Caco-2 (cell line): ENCODE measurements around the gene PTMS. TPM values are rescaled to one million over a fixed set of nuclear protein-coding genes. Genes with fewer than 3 reads are reported as not detected.

Experiments used
- BruUV-seq: library from RNA; stranded (reverse); fragments of 400-500 nt; replicated peaks from 2 replicates; lab custom pipeline; 2021; lab: Mats Ljungman, UMichigan
- CTCF ChIA-PET: fragments of 300-600 bp; sonication (Branson Sonifier 250); formaldehyde crosslinking; loops from one replicate; lab custom pipeline; 2022; ENCODE audit warnings: antibody characterized with exemption; lab: Charles Lee
- POLR2A ChIA-PET: fragments of 300-600 bp; sonication (Branson Sonifier 250); formaldehyde crosslinking; loops from one replicate; lab custom pipeline; 2022; ENCODE audit warnings: antibody characterized with exemption; lab: Charles Lee
- DNase-seq, 2 experiments: peaks; one replicate each; pipeline versions ENCODE4 v3.0.0 to v3.0.0-alpha.2; 2020 to 2022
- H3K27me3 ChIP-seq: replicated peaks from 2 replicates; pipeline ENCODE4 v1.6.0; 2011; ENCODE audit warnings: low read length; ENCODE audit not compliant: control insufficient read depth, insufficient read depth
- H3K36me3 ChIP-seq: 2 replicates; pipeline ENCODE4 v1.5.1; 2011; ENCODE audit warnings: low read length; ENCODE audit not compliant: control insufficient read depth, insufficient read depth
- H3K4me1 ChIP-seq: fragments of 250-450 bp; sonication (Bioruptor Pico); 2 replicates; pipeline ENCODE4 v1.5.1; 2020; ENCODE audit warnings: mild to moderate bottlenecking
- H3K4me3 ChIP-seq: 2 replicates; pipeline ENCODE4 v1.5.1; 2011; ENCODE audit warnings: low read depth, mild to moderate bottlenecking, control low read depth, low read length
- H3K9me3 ChIP-seq: fragments of 250-450 bp; sonication (Bioruptor Pico); 2 replicates; pipeline ENCODE4 v1.5.1; 2020; ENCODE audit warnings: mild to moderate bottlenecking, moderate library complexity
- H3K27ac Mint-ChIP-seq: one replicate; pipeline ENCODE4 v1.8.0; 2022; ENCODE audit warnings: mixed read lengths; ENCODE audit not compliant: unreplicated experiment
- H3K27me3 Mint-ChIP-seq: one replicate; pipeline ENCODE4 v1.8.0; 2022; ENCODE audit warnings: mixed read lengths; ENCODE audit not compliant: insufficient read depth, unreplicated experiment
- H3K36me3 Mint-ChIP-seq: one replicate; pipeline ENCODE4 v1.8.0; 2022; ENCODE audit warnings: mild to moderate bottlenecking, mixed read lengths; ENCODE audit not compliant: insufficient read depth, unreplicated experiment
- H3K4me1 Mint-ChIP-seq: one replicate; pipeline ENCODE4 v1.8.0; 2022; ENCODE audit warnings: low read depth, mixed read lengths; ENCODE audit not compliant: unreplicated experiment
- H3K4me3 Mint-ChIP-seq: one replicate; pipeline ENCODE4 v1.8.0; 2022; ENCODE audit warnings: mild to moderate bottlenecking, moderate library complexity, mixed read lengths; ENCODE audit not compliant: unreplicated experiment
- H3K9me3 Mint-ChIP-seq: one replicate; pipeline ENCODE4 v1.8.0; 2022; ENCODE audit warnings: mixed read lengths; ENCODE audit not compliant: unreplicated experiment
- CTCF ChIP-seq, 2 experiments: fragments of 200-600 bp in 1 of 2; IDR thresholded peaks; 1 replicate in 1 of 2; 2 replicates in 1 of 2; pipeline versions ENCODE4 v1.5.1 to v1.8.0; 2011 to 2022; ENCODE audit warnings: antibody characterized with exemption in 1 of 2, control low read depth in 1 of 2, inconsistent platforms in 1 of 2, low read depth in 1 of 2, low read length in 1 of 2, mild to moderate bottlenecking in 1 of 2, moderate library complexity in 1 of 2; ENCODE audit not compliant: insufficient read depth in 1 of 2, severe bottlenecking in 1 of 2, unreplicated experiment in 1 of 2
- intact Hi-C: fragments of 100-400 bp; cut with micrococcal nuclease; formaldehyde crosslinking; loops from one replicate; pipeline ENCODE4 v1.10.0; 2022; ENCODE audit not compliant: unreplicated experiment
- total RNA-seq: library from RNA; stranded (reverse); gene quantifications from 2 replicates; pipeline ENCODE4 v1.2.3, GENCODE V29; 2022

Gene PTMS
- total RNA-seq, 1 experiment from 2014 or later, result 285 TPM

DNA sequence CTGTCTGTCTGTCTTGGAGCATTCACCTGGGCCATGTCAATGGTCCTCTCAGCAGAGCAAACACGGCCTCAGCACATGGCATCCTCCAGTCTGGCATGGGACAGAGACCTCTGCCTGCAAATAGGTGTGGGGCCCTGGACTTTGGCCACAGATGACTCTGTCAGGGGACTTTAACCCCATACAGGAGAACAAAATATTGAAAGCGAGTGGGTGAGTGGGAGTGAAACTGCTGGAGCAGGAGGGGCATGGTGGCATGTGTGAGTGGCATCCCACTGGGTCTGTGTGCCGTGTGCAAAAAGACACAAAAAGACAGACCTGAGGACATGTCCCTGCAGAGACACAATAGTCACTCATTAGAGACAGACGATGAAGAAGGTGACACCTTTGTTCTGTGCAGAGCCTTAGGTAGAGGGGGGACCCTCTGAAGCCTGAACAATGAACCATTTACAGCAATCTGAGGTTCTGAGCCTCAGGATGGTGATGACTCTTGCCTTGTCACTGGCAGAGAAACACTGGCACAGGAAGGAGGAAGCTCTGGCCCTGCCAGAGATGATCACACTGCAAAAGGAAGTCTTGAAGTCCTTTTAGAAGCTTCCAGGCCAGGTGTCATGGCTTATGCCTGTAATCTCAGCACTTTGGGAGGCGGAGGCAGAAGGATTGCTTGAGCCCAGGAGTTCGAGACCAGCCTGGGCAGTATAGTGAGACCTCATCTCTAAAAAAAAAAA lies 13.7 kb downstream of the PTMS start:
- no peak overlapping the region for H3K4me3 ChIP-seq
- CTCF ChIA-PET, result interaction anchor here (0.6 to 3.1 kb wide), 6 partner anchors 13 to 424 kb away, joined by 3 to 51 read pairs (median 12); partner anchors contain the start of genes GAPDH, GPR162, MLF2 and PTMS
- intact Hi-C loops, result loop anchor here (1.0 to 5.0 kb wide), 8 partner anchors 13 to 213 kb away; partner anchors contain the start of genes COPS7A, MLF2 and NOP2
- Mint-ChIP-seq H3K36me3 (no peaks in the 10 kb centered on the region), H3K9me3 (no peaks in the 10 kb centered on the region), H3K4me1 (peaks cover 40% of the 10 kb centered on the region), H3K4me3 (no peak overlapping the region), H3K27me3 (no peaks in the 10 kb centered on the region), H3K27ac (no peak overlapping the region)
- H3K4me1 ChIP-seq, result peaks cover 31% of the 10 kb centered on the region
- TF ChIP-seq CTCF (IDR thresholded peaks at IDR 0.05; ENCODE audit: insufficient read depth in 1 of 2, low read depth in 1 of 2, low read length in 1 of 2, severe bottlenecking in 1 of 2, unreplicated experiment in 1 of 2), result no peak
- POLR2A ChIA-PET, result interaction anchor here (0.5 kb wide), 1 partner anchor 91 kb away, joined by 5 read pairs; no protein-coding TSS in a partner anchor
- no peaks in the 10 kb centered on the region for H3K36me3 ChIP-seq
- BruUV-seq, result no TSS peak
- H3K27me3 ChIP-seq, result no peaks in the 10 kb centered on the region
- DNase-seq, result no peak
- H3K9me3 ChIP-seq, result no peaks in the 10 kb centered on the region

- Mint-ChIP-seq H3K4me1 (peaks cover 33% of the 10 kb centered on the region), H3K9me3 (no peaks in the 10 kb centered on the region), H3K27ac (no peak overlapping the region), H3K27me3 (no peaks in the 10 kb centered on the region), H3K36me3 (no peaks in the 10 kb centered on the region), H3K4me3 (no peak overlapping the region)
- Histone ChIP-seq H3K4me1 (peaks cover 25% of the 10 kb centered on the region), H3K27me3 (no peaks in the 10 kb centered on the region), H3K9me3 (no peaks in the 10 kb centered on the region), H3K4me3 (no peak overlapping the region), H3K36me3 (no peaks in the 10 kb centered on the region)
- no peak for TF ChIP-seq CTCF (IDR thresholded peaks at IDR 0.05; ENCODE audit: insufficient read depth in 1 of 2, low read depth in 1 of 2, low read length in 1 of 2, severe bottlenecking in 1 of 2, unreplicated experiment in 1 of 2)
- DNase-seq, result no peak
- BruUV-seq, result no TSS peak
- CTCF ChIA-PET, result interaction anchor here (0.6 to 2.5 kb wide), 7 partner anchors 10 to 424 kb away, joined by 3 to 20 read pairs (median 4); partner anchors contain the start of genes GAPDH, GPR162, MLF2 and PTMS
- POLR2A ChIA-PET, result no interaction called here
- intact Hi-C loops, result no loop called here
These were observed 14.4 kb downstream of the PTMS start for GRCh38 chr12:6780573-6780972.

DNA sequence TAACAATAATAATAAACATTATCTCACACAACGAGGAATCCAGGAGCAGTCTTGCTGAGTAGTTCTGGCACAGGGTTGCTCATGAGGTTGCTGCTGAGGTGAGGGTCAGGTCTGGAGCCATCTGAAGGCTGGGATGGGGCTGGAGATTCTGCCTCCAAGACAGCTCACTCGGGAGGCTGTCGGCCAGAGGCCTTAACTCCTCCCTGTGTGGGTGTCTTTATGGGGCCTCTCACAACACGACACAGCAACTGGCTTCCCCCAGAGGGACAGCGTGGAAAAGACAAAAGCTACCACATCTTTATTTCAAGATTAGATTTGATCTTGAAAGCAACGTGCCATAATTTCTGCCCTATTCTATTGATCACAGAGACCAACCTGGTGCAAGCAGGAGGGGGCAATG lies 16.0 kb downstream of the PTMS start:
- no peaks in the 10 kb centered on the region for H3K9me3 ChIP-seq
- BruUV-seq, result no TSS peak
- H3K9me3 Mint-ChIP-seq, result no peaks in the 10 kb centered on the region
- no peak for DNase-seq
- H3K4me1 ChIP-seq, result peaks cover 14% of the 10 kb centered on the region
- no peaks in the 10 kb centered on the region for H3K27me3 Mint-ChIP-seq
- intact Hi-C loops, result no loop called here
- no peaks in the 10 kb centered on the region for H3K36me3 Mint-ChIP-seq
- no peaks in the 10 kb centered on the region for H3K27me3 ChIP-seq
- H3K27ac Mint-ChIP-seq, result no peak overlapping the region
- H3K36me3 ChIP-seq, result no peaks in the 10 kb centered on the region
- peaks cover 21% of the 10 kb centered on the region for H3K4me1 Mint-ChIP-seq
- H3K4me3 ChIP-seq, result no peak overlapping the region
- CTCF ChIA-PET, result interaction anchor here (1.7 to 2.5 kb wide), 2 partner anchors 16 to 29 kb away, joined by 8 to 20 read pairs; partner anchors contain the start of genes MLF2 and PTMS
- TF ChIP-seq CTCF (IDR thresholded peaks at IDR 0.05; ENCODE audit: insufficient read depth in 1 of 2, low read depth in 1 of 2, low read length in 1 of 2, severe bottlenecking in 1 of 2, unreplicated experiment in 1 of 2), result no peak
- H3K4me3 Mint-ChIP-seq, result no peak overlapping the region
- POLR2A ChIA-PET, result no interaction called here
